ENCODE results near the gene SELPLG.

Gene SELPLG

DNA sequence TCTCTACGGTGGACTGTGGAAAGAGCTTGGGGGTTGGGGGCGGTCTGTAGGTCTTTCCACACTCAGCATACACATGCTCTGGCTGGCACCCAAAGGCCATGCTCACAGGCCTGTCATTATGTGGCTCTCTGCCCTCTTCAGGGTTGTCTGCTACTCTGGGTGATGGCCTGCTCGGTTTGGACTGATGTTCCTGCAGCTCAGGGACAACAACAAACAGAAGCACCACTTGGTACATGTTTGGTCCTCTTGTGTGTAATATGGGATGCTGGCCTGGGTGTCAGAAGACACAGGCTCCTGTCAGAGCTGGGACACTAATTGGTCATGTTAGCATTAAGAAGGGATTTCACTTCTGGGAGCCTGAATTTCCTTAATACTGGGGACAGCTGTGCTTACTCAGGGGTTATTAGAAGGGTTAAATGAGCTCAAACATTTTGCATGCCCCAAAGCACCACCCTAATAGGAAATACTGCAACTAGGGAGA, 32.7 kb upstream of the SELPLG start:
- peaks cover 58% of the 10 kb centered on the region for H3K4me1 ChIP-seq (ENCODE audit: low read length)
- no peak for DNase-seq
- no peaks in the 10 kb centered on the region for H3K9me3 ChIP-seq (replicated peaks; ENCODE audit: insufficient read depth, low read length)
- no peaks in the 10 kb centered on the region for H4K20me1 ChIP-seq (ENCODE audit: insufficient read depth, low read length)
- peak overlapping the region; percentile 42; the same call in 1 of the 2 replicates for H3K9ac ChIP-seq (ENCODE audit: low read length)
- no peaks in the 10 kb centered on the region for H3K36me3 ChIP-seq (replicated peaks; ENCODE audit: insufficient read depth, low read length)
- H3K27me3 ChIP-seq (replicated peaks; ENCODE audit: insufficient read depth, low read length): no peaks in the 10 kb centered on the region
- peaks cover 86% of the 10 kb centered on the region for H3K79me2 ChIP-seq (ENCODE audit: low read length)
- H3K27ac ChIP-seq (ENCODE audit: low read length): peak overlapping the region; percentile 79; the same call in 1 of the 2 replicates
- H3K4me2 ChIP-seq (ENCODE audit: low read depth, low read length): peak overlapping the region; percentile 63
- TF ChIP-seq, protein P1, sequence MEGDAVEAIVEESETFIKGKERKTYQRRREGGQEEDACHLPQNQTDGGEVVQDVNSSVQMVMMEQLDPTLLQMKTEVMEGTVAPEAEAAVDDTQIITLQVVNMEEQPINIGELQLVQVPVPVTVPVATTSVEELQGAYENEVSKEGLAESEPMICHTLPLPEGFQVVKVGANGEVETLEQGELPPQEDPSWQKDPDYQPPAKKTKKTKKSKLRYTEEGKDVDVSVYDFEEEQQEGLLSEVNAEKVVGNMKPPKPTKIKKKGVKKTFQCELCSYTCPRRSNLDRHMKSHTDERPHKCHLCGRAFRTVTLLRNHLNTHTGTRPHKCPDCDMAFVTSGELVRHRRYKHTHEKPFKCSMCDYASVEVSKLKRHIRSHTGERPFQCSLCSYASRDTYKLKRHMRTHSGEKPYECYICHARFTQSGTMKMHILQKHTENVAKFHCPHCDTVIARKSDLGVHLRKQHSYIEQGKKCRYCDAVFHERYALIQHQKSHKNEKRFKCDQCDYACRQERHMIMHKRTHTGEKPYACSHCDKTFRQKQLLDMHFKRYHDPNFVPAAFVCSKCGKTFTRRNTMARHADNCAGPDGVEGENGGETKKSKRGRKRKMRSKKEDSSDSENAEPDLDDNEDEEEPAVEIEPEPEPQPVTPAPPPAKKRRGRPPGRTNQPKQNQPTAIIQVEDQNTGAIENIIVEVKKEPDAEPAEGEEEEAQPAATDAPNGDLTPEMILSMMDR (IDR thresholded peaks at IDR 0.05; ENCODE audit: low read length): no peak
- no peak for TF ChIP-seq EZH2 (optimal IDR thresholded peaks at IDR 0.05; ENCODE audit: low read depth, low read length)
- no peak for TF ChIP-seq EZH2phosphoT487 (IDR thresholded peaks at IDR 0.05; ENCODE audit: low read length)
- no peak overlapping the region for H2AFZ ChIP-seq (ENCODE audit: low read length)
- peaks cover 50% of the 10 kb centered on the region for H3F3A ChIP-seq (ENCODE audit: insufficient read depth, low read length)
- no peaks in the 10 kb centered on the region for H3K9me2 ChIP-seq (replicated peaks; ENCODE audit: insufficient read depth, low read length)
- no peak overlapping the region for H3K4me3 ChIP-seq (ENCODE audit: low read length)

DNA sequence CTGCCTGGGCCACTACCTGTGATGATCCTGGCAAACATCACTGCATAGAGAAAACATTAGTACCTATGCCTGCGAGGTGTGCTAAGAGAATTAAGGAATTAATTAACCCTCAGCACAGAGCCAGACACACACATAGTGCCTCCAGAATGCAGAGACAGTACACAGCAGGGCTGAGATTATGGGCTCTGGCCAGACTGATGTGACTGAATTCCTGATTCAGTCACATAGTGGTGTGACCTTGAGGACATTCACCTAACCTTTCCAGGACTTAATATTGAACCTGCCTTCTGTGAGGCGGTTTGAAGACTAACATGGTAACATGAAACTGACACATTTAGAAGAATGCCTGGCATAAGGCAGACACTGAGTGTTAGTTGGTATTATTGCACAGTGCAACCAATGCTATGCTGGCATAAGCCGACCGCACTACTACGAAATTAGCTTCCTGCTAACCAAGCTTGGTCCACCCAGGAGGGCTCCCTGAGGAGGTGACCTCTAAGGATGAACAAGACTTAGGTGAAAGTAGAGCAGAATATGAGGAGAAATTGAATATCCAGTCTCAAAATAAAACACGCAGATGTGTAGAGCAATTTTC, 32.0 kb upstream of the SELPLG start:
- Histone ChIP-seq H3K9ac (ENCODE audit: low read length) (peak overlapping the region; percentile 42), H3K27ac (ENCODE audit: low read length) (peak overlapping the region; percentile 79), H3F3A (ENCODE audit: insufficient read depth, low read length) (peaks cover 50% of the 10 kb centered on the region), H2AFZ (ENCODE audit: low read length) (no peak overlapping the region), H3K27me3 (replicated peaks; ENCODE audit: insufficient read depth, low read length) (no peaks in the 10 kb centered on the region), H4K20me1 (ENCODE audit: insufficient read depth, low read length) (no peaks in the 10 kb centered on the region), H3K9me2 (replicated peaks; ENCODE audit: insufficient read depth, low read length) (no peaks in the 10 kb centered on the region), H3K36me3 (replicated peaks; ENCODE audit: insufficient read depth, low read length) (no peaks in the 10 kb centered on the region), H3K4me1 (ENCODE audit: low read length) (peaks cover 58% of the 10 kb centered on the region), H3K9me3 (replicated peaks; ENCODE audit: insufficient read depth, low read length) (no peaks in the 10 kb centered on the region), H3K79me2 (ENCODE audit: low read length) (peaks cover 86% of the 10 kb centered on the region), H3K4me3 (ENCODE audit: low read length) (no peak overlapping the region; the same call in 1 of the 2 replicates), H3K4me2 (ENCODE audit: low read depth, low read length) (peak overlapping the region; percentile 63)
- TF ChIP-seq, protein P1 (IDR thresholded peaks at IDR 0.05; ENCODE audit: low read length): no peak
- TF ChIP-seq EZH2phosphoT487 (IDR thresholded peaks at IDR 0.05; ENCODE audit: low read length): no peak
- no peak for TF ChIP-seq EZH2 (optimal IDR thresholded peaks at IDR 0.05; ENCODE audit: low read depth, low read length)
- no peak for DNase-seq

DNA sequence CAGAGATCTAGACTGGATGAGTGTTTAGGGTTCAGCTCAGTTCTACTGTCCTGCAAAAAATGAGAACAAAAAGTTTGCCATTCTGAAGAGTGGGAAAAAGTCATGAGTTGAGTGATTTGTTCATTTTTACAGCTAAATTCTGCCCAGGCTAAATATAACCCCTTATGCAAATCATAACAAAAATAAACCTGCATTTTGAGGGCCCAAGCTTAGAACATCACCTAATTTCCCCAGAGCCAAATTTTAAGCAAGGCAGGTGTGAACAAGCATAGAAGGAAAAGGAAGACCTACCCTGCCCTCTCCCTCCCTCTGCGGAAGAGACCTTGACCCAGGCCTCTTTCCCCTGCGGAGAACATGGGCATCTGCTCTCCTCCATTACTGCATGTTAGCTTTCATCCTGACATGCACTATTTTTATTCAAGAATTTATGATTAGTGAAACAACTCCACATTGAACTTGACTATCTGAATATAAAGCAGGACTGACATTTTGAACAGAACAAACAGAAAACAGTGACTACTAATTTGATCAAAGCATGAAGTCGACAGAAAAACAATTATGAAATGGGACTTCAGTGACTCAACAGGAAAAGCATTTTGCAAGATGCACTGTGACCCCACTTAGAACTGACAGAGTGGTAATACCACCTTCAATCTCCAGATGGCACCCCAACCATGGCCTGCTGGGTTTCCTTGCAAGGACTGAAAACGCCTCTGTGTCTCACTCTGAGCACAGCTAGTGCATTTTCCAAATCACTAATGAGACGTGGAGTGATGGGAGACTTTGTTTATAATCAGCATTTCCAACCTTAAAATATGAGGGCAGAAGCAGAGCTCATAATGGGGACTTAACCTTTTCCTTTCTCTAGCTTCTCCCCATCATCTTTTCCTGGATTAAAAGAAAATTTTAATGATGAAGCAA, 30.9 kb upstream of the SELPLG start:
- H3F3A ChIP-seq (ENCODE audit: insufficient read depth, low read length): peaks cover 50% of the 10 kb centered on the region
- peaks cover 58% of the 10 kb centered on the region for H3K4me1 ChIP-seq (ENCODE audit: low read length)
- DNase-seq: peak; percentile 86
- H3K9ac ChIP-seq (ENCODE audit: low read length): peak overlapping the region; percentile 42
- no peaks in the 10 kb centered on the region for H3K9me3 ChIP-seq (replicated peaks; ENCODE audit: insufficient read depth, low read length)
- peaks cover 84% of the 10 kb centered on the region for H3K79me2 ChIP-seq (ENCODE audit: low read length)
- peak overlapping the region; percentile 63 for H3K4me2 ChIP-seq (ENCODE audit: low read depth, low read length)
- peak overlapping the region; percentile 26; the same call in 1 of the 2 replicates for H3K4me3 ChIP-seq (ENCODE audit: low read length)
- H3K9me2 ChIP-seq (replicated peaks; ENCODE audit: insufficient read depth, low read length): no peaks in the 10 kb centered on the region
- TF ChIP-seq, protein P1 (IDR thresholded peaks at IDR 0.05; ENCODE audit: low read length): peak; percentile 98
- TF ChIP-seq EZH2phosphoT487 (IDR thresholded peaks at IDR 0.05; ENCODE audit: low read length) (no peak), EZH2 (optimal IDR thresholded peaks at IDR 0.05; ENCODE audit: low read depth, low read length) (no peak)
- H3K27ac ChIP-seq (ENCODE audit: low read length): peak overlapping the region; percentile 79
- H3K27me3 ChIP-seq (replicated peaks; ENCODE audit: insufficient read depth, low read length): no peaks in the 10 kb centered on the region
- H4K20me1 ChIP-seq (ENCODE audit: insufficient read depth, low read length): no peaks in the 10 kb centered on the region
- no peaks in the 10 kb centered on the region; the same call in 1 of the 2 replicates for H3K36me3 ChIP-seq (replicated peaks; ENCODE audit: insufficient read depth, low read length)
- no peak overlapping the region for H2AFZ ChIP-seq (ENCODE audit: low read length)
